ENCODE measurements around the gene SEC24D.

The SEC24D gene

DNA sequence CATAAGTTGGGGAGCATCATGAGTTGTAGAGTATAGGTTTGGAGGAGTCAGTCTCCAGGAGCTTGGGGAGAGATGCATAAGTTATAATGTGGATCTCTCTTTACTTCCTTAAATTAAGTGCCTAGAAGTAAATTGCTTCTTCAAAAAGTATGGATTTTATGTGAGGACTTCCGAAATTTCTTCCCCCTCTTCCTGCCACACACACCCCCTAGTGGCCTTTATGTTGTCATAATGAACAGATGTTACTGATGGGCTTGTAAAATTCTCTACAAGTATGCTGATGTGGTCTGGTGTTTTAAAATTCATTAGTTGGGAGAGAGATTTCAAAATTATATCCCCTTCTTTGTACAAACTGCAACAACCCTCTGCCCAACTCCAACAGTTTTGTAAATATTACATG, 153.0 kb downstream of the SEC24D start:
- H3K27me3 ChIP-seq (replicated peaks; ENCODE audit: control insufficient read depth, insufficient read depth, low read length): no peaks in the 10 kb centered on the region
- H3K4me3 ChIP-seq (ENCODE audit: low read length): no peak overlapping the region
- H3K9me3 ChIP-seq (ENCODE audit: control insufficient read depth, low read length): no peaks in the 10 kb centered on the region
- H3K36me3 ChIP-seq (ENCODE audit: control insufficient read depth, insufficient read depth, low read length, severe bottlenecking): no peaks in the 10 kb centered on the region
- peak; percentile 70 for DNase-seq (ENCODE audit: low read depth)
- H3K4me1 ChIP-seq (ENCODE audit: control insufficient read depth, insufficient read depth, low read length): peaks cover 8% of the 10 kb centered on the region
- no peak overlapping the region for H3K9ac ChIP-seq (ENCODE audit: low read length)

DNA sequence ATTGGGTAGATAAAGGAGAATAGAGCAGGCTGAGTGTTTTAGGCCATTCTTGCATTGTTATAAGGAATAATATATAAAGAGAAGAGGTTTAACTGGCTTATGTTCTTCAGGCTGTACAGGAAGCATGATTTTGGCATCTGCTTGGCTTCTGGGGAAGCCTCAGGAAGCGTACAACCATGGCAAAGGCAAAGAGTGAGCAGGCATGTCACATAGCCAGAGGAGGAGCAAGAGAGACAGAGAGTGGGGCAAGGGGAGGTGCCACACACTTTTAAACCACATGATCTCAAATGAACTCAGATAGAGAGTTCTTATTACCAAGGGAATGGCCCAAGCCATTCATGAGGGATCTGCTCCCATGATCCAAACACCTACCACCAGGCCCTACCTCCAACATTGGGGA, 155.1 kb downstream of the SEC24D start:
- DNase-seq (ENCODE audit: low read depth): no peak
- Histone ChIP-seq H3K9ac (ENCODE audit: low read length) (no peak overlapping the region), H3K27me3 (replicated peaks; ENCODE audit: control insufficient read depth, insufficient read depth, low read length) (no peaks in the 10 kb centered on the region), H3K36me3 (ENCODE audit: control insufficient read depth, insufficient read depth, low read length, severe bottlenecking) (no peaks in the 10 kb centered on the region), H3K4me3 (ENCODE audit: low read length) (no peak overlapping the region), H3K4me1 (ENCODE audit: control insufficient read depth, insufficient read depth, low read length) (no peaks in the 10 kb centered on the region), H3K9me3 (ENCODE audit: control insufficient read depth, low read length) (no peaks in the 10 kb centered on the region)

- no peaks in the 10 kb centered on the region for H3K36me3 ChIP-seq (ENCODE audit: control insufficient read depth, insufficient read depth, low read length, severe bottlenecking)
- H3K4me1 ChIP-seq (ENCODE audit: control insufficient read depth, insufficient read depth, low read length): no peaks in the 10 kb centered on the region
- DNase-seq (ENCODE audit: low read depth): peak; percentile 5
- H3K27me3 ChIP-seq (replicated peaks; ENCODE audit: control insufficient read depth, insufficient read depth, low read length): no peaks in the 10 kb centered on the region
- H3K4me3 ChIP-seq (ENCODE audit: low read length): no peak overlapping the region
- H3K9ac ChIP-seq (ENCODE audit: low read length): no peak overlapping the region
- no peaks in the 10 kb centered on the region for H3K9me3 ChIP-seq (ENCODE audit: control insufficient read depth, low read length)
Measured at GRCh38 chr4:118676128-118676527, 159.8 kb downstream of the SEC24D start.
